Liver (tissue), 3 donors: ENCODE data around the gene MAPK7.

Experiments used
- TAF1 ChIP-seq: conservative IDR thresholded peaks from 2 replicates; pipeline ENCODE4 v1.6.1; 2016; ENCODE audit warnings: antibody characterized with exemption, mild to moderate bottlenecking
- TF ChIP-seq, protein P1 (sequence below): fragments of 150-350 bp; IDR thresholded peaks from 2 replicates; pipeline ENCODE4 v1.5.1; 2017; ENCODE audit warnings: improper control_type of control experiment, low read depth, low read length; ENCODE audit not compliant: missing input control
- TF ChIP-seq, protein P2 (sequence below): IDR thresholded peaks from 2 replicates; pipeline ENCODE4 v1.6.1; 2016; ENCODE audit warnings: antibody characterized with exemption, mild to moderate bottlenecking
- donor health status: healthy.
- donor health status: healthy.

GRCh38 chr17:19371259-19372010, 6.9 kb upstream of the MAPK7 start:
- TF ChIP-seq, protein P1, sequence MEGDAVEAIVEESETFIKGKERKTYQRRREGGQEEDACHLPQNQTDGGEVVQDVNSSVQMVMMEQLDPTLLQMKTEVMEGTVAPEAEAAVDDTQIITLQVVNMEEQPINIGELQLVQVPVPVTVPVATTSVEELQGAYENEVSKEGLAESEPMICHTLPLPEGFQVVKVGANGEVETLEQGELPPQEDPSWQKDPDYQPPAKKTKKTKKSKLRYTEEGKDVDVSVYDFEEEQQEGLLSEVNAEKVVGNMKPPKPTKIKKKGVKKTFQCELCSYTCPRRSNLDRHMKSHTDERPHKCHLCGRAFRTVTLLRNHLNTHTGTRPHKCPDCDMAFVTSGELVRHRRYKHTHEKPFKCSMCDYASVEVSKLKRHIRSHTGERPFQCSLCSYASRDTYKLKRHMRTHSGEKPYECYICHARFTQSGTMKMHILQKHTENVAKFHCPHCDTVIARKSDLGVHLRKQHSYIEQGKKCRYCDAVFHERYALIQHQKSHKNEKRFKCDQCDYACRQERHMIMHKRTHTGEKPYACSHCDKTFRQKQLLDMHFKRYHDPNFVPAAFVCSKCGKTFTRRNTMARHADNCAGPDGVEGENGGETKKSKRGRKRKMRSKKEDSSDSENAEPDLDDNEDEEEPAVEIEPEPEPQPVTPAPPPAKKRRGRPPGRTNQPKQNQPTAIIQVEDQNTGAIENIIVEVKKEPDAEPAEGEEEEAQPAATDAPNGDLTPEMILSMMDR = no peak
- TF ChIP-seq, protein P2, sequence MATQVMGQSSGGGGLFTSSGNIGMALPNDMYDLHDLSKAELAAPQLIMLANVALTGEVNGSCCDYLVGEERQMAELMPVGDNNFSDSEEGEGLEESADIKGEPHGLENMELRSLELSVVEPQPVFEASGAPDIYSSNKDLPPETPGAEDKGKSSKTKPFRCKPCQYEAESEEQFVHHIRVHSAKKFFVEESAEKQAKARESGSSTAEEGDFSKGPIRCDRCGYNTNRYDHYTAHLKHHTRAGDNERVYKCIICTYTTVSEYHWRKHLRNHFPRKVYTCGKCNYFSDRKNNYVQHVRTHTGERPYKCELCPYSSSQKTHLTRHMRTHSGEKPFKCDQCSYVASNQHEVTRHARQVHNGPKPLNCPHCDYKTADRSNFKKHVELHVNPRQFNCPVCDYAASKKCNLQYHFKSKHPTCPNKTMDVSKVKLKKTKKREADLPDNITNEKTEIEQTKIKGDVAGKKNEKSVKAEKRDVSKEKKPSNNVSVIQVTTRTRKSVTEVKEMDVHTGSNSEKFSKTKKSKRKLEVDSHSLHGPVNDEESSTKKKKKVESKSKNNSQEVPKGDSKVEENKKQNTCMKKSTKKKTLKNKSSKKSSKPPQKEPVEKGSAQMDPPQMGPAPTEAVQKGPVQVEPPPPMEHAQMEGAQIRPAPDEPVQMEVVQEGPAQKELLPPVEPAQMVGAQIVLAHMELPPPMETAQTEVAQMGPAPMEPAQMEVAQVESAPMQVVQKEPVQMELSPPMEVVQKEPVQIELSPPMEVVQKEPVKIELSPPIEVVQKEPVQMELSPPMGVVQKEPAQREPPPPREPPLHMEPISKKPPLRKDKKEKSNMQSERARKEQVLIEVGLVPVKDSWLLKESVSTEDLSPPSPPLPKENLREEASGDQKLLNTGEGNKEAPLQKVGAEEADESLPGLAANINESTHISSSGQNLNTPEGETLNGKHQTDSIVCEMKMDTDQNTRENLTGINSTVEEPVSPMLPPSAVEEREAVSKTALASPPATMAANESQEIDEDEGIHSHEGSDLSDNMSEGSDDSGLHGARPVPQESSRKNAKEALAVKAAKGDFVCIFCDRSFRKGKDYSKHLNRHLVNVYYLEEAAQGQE = no peak
- TF ChIP-seq TAF1 = no peak
